Measurements from ENCODE around the gene FHL3.

- TF ChIP-seq EP300 (IDR thresholded peaks at IDR 0.05; ENCODE audit: low read length) (no peak), CTCF (IDR thresholded peaks at IDR 0.05 in 2 of 3, conservative IDR thresholded peaks at IDR 0.05 in 1 of 3; ENCODE audit: insufficient read depth in 2 of 3, low read depth in 1 of 3, low read length in 3 of 3) (no peak), MXI1 (IDR thresholded peaks at IDR 0.05; ENCODE audit: low read depth, low read length) (no peak), EHMT2 (IDR thresholded peaks at IDR 0.05) (no peak), NFE2 (IDR thresholded peaks at IDR 0.05; ENCODE audit: low read depth) (no peak)
These were observed 30.7 kb downstream of the FHL3 start for GRCh38 chr1:37974567-37974966.
